ENCODE results near the gene FBN1.

The FBN1 gene

GRCh38 chr15:48393645-48394506 lies 251.6 kb downstream of the FBN1 start:
- no peak for ATAC-seq
- TF ChIP-seq PATZ1 (CRISPR knock-in tag; IDR thresholded peaks at IDR 0.05; ENCODE audit: borderline replicate concordance) (no peak), ISL1 (CRISPR knock-in tag; IDR thresholded peaks at IDR 0.05) (no peak), CSRNP3 (CRISPR knock-in tag; IDR thresholded peaks at IDR 0.05) (no peak), TSHZ2 (CRISPR knock-in tag; IDR thresholded peaks at IDR 0.05) (no peak), ZNF8 (CRISPR knock-in tag; IDR thresholded peaks at IDR 0.05) (no peak), CREB5 (CRISPR knock-in tag; IDR thresholded peaks at IDR 0.05; ENCODE audit: low read depth) (no peak), ZNF565 (CRISPR knock-in tag; conservative IDR thresholded peaks at IDR 0.05; ENCODE audit: low read depth) (no peak), ZFP30 (CRISPR knock-in tag; IDR thresholded peaks at IDR 0.05) (no peak), ZNF70 (CRISPR knock-in tag; IDR thresholded peaks at IDR 0.05) (no peak), ZC3H10 (CRISPR knock-in tag; IDR thresholded peaks at IDR 0.05) (no peak), TCF4 (CRISPR knock-in tag; IDR thresholded peaks at IDR 0.05; ENCODE audit: borderline replicate concordance) (no peak)

- TF ChIP-seq ZFP3 (CRISPR knock-in tag; IDR thresholded peaks at IDR 0.05) (no peak), ARNTL (CRISPR knock-in tag; IDR thresholded peaks at IDR 0.05; ENCODE audit: borderline replicate concordance, low read depth) (no peak), CREB5 (CRISPR knock-in tag; IDR thresholded peaks at IDR 0.05; ENCODE audit: low read depth) (no peak), ZNF565 (CRISPR knock-in tag; conservative IDR thresholded peaks at IDR 0.05; ENCODE audit: low read depth) (no peak), ZC3H10 (CRISPR knock-in tag; IDR thresholded peaks at IDR 0.05) (no peak), PPARA (CRISPR knock-in tag; IDR thresholded peaks at IDR 0.05; ENCODE audit: borderline replicate concordance) (no peak), ZNF8 (CRISPR knock-in tag; IDR thresholded peaks at IDR 0.05) (no peak), ZFP30 (CRISPR knock-in tag; IDR thresholded peaks at IDR 0.05) (no peak), RARB (CRISPR knock-in tag; IDR thresholded peaks at IDR 0.05) (no peak), TCF4 (CRISPR knock-in tag; IDR thresholded peaks at IDR 0.05; ENCODE audit: borderline replicate concordance) (no peak), ESRRG (CRISPR knock-in tag; IDR thresholded peaks at IDR 0.05) (no peak), TOX (CRISPR knock-in tag; IDR thresholded peaks at IDR 0.05; ENCODE audit: borderline replicate concordance) (no peak), ISL1 (CRISPR knock-in tag; IDR thresholded peaks at IDR 0.05) (no peak), ZNF70 (CRISPR knock-in tag; IDR thresholded peaks at IDR 0.05) (no peak), OSR1 (CRISPR knock-in tag; IDR thresholded peaks at IDR 0.05) (no peak), BACH2 (CRISPR knock-in tag; IDR thresholded peaks at IDR 0.05; ENCODE audit: borderline replicate concordance) (no peak), SNAI2 (CRISPR knock-in tag; IDR thresholded peaks at IDR 0.05) (no peak), CSDC2 (CRISPR knock-in tag; IDR thresholded peaks at IDR 0.05) (no peak), GLIS3 (CRISPR knock-in tag; IDR thresholded peaks at IDR 0.05) (no peak), POU6F1 (CRISPR knock-in tag; IDR thresholded peaks at IDR 0.05; ENCODE audit: borderline replicate concordance, low read depth) (no peak)
- no peak for ATAC-seq
These were observed 253.2 kb downstream of the FBN1 start for GRCh38 chr15:48392356-48392755.
